HG03139 (cell line): ENCODE data around the gene ITPK1.

Experiments used
- ATAC-seq: cut with Tn5 transposase; IDR thresholded peaks from one replicate; pipeline ENCODE4 v1.9.1; 2021; ENCODE audit not compliant: unreplicated experiment

ITPK1 gene

GRCh38 chr14:93084866-93085857 lies 30.6 kb downstream of the ITPK1 start:
- ATAC-seq: no peak

DNA sequence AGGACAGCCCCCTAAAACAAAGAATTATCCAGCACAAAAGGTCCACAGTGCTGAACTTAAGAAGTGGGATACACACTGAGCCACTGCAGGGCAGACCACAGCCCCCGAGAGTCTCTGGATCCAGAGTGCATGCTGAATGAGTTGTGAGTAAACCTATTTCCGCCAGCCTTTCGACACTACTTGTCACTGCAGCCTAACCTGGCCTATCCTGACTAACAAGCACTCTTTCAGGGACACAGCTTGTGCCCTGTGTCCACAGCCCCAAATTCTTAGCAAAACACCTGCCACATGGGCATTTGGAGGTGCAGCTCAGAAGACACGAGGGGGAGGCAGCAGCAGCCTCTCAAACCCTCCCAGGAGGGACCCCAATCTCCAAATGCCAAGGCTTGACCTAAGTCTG lies 31.3 kb downstream of the ITPK1 start:
- no peak for ATAC-seq

DNA sequence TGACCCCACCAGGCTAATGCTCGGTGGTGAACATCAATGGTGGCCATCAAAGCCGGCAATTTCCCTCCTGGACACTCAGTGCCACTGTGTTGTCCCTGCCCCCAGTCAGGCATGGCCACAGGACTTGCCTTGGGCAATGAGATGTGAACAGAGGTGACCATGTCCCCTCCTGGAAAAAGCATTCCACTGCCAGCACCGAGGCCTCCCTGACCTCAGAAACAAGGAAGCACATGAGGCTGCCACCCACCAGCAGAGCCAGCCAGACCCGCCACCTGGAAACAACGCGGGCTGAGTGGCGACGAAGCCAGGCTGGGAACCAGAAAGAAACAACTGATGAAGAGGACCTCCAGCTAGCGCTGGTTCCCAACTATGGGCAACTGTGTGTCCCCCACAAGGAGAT lies 31.8 kb downstream of the ITPK1 start:
- no peak for ATAC-seq

GRCh38 chr14:93082576-93083001 lies 33.1 kb downstream of the ITPK1 start:
- no peak for ATAC-seq

- no peak for ATAC-seq
These were observed 33.7 kb downstream of the ITPK1 start for GRCh38 chr14:93081876-93082570.

GRCh38 chr14:93079865-93080403 lies 35.8 kb downstream of the ITPK1 start:
- no peak for ATAC-seq

DNA sequence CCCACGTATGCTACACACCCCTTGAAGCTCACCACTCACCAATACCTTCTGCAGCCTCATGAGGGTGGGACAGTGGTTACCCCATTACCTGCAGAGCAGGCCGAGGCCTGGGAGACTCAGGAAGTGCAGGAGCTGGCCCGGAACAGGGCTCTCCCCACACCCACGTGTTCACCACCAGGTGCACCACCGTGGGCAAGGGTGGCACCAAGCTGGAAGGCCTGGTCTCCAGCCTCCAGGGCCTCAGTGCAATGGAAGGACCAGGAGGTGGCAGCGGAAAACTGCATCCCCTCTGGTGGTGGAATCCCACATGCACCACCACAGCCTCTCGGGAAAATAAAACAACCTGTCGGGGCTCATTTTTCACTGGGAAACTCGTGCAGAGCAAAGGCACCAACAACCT lies 36.4 kb downstream of the ITPK1 start:
- no peak for ATAC-seq

DNA sequence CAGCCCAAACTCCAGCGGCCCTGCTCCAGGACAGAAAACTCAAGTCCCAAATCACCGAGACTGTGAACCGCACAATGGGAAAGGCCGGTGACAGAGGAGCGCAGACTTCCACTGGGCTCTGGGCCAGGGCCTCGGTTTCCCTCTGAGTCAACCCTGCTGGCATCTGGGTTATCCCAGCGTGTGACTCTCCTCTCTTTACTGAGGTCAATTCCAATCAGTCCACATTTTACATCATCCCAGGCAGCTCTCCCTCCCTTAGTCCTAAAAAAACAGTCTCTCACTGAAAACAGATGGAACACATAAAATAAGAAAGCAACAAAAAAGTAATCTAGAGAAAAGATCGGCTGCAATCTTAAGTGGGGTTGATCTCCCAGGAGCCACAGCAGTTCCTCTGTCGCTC lies 36.9 kb downstream of the ITPK1 start:
- no peak for ATAC-seq

DNA sequence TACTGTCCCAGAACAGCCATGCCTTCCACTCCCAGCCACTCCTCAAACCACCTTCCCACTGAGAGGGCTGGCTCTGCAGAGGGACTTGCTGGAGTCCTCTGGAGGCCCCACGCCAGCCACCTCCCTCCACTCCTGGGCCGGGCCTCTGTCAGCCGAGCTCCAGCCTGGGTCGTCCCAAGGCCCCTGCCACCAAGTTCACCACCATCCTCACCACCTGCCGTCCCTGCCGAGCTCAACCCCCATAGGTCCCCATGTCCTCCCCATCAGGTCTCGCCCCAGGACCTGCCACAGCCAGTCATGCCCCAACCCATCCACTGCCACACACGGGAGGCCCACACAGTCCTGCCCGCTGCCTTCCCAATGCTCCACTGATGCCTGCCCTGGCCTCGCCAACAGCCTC lies 39.0 kb downstream of the ITPK1 start:
- ATAC-seq: no peak

DNA sequence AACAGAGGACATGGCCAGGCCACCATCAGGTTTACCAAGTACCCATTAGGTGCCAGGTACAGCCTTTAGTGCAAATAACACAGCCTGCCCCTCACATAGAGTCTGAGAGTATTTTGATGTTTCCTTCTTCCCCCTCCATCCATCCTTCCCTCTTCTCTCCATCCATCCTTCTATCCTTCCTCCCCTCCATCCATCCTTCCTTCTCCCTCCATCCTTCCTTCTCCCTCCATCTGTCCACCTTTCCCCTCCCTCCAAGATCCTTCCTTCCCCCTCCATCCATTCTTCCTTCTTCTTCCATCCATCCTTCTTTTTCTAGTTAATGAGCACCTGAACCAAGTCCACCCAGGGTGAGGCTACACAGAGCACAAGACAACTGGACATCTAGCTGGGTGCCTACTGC lies 39.8 kb downstream of the ITPK1 start:
- ATAC-seq: no peak

DNA sequence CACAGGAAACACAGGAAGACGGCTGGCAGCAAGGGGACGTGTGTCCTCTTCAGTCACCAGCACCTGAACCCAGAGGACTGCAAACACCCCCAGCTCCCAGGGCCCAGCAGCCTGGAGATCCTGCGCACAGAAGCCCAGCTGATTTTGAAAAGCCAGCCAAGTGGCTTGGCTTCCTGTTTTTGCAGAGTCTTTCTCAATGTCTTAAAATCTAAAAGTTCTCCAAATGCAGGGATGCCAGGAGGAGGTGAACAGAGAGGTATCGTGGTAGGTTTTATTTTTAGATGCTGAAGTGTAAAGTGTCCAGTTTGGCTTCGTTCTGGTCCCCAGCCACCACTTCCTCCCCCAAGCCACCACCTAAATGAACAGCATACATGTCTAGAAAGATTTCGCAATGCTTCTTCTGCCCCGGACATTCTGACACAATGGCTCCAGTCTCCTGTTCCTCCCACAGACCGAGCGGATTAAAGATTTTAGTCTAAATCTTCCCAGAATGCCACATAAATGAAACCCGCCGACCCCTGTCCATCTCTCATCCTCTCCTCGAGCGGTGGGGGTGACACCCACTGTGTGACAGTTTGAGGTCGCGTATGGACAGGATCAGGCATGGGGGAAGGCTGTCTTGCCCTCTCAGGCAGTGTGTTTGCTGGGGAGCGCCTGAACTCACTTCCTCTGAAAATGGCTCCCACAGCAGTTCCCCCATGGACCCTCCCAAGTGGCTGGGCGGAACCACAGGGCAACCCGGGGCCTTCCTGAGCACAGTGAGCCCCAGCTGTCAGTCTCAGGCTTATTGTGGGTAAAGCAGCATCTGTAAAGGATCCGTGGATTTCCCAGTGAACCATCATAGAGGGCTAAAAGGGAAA lies 41.6 kb downstream of the ITPK1 start:
- peak; percentile 50 for ATAC-seq

DNA sequence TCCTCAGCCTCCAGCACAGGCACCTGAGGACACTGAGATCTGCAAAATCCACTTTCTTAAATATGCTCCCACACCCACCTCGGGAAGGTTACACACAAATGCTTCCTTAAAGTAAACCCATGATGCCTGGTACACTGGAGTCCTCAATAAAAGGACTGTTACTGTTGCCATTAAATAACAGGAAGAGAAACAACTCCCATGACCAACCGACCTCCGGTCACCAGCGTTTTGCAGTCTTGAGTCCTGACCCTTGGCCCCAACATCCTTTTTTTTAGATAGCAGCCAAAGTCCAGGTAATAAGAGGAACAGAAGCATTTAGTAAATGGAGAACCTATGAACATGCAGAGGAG lies 42.4 kb downstream of the ITPK1 start:
- ATAC-seq: no peak

- no peak for ATAC-seq
These were observed 42.9 kb downstream of the ITPK1 start for GRCh38 chr14:93072659-93073357.

DNA sequence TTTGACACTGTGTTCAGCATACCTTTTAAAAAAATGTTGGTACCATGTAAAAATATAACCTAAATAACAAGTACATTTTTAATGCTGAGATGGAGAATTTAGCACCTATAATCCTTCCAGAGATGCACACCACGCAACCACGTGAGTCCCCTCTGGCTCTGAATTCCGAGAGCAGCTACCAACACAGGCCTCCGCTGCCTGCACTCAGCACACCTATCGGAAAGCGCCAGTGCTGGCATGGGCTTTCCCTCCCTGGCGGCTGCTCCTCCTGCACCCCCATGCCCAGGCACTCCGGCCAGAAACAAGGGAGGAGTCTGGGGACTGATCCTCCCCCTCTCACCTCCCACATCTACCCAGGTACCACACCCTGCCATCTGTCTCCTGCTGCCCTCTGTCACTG lies 47.0 kb downstream of the ITPK1 start:
- ATAC-seq: no peak

DNA sequence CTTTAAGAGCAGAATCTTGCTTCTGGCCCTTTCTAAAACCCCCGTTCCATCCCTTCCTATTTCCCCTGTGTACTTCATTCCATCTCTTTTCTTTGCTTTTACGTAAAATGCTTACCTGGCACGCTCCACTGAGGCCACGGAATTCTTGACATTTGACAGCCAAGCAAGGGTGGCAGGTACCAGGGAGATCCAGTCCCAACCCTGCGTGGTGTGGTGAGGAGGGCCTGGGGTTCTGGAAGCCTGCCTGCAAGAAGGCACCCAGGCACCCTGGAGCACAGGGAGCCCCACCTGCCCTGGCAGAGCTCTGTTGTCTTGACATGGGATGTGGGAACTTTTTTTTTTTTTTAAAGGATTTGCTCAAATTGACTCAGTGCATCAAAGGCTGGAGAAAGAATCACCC lies 48.6 kb downstream of the ITPK1 start:
- no peak for ATAC-seq

- ATAC-seq: no peak
These were observed 50.4 kb downstream of the ITPK1 start for GRCh38 chr14:93065272-93065730.

DNA sequence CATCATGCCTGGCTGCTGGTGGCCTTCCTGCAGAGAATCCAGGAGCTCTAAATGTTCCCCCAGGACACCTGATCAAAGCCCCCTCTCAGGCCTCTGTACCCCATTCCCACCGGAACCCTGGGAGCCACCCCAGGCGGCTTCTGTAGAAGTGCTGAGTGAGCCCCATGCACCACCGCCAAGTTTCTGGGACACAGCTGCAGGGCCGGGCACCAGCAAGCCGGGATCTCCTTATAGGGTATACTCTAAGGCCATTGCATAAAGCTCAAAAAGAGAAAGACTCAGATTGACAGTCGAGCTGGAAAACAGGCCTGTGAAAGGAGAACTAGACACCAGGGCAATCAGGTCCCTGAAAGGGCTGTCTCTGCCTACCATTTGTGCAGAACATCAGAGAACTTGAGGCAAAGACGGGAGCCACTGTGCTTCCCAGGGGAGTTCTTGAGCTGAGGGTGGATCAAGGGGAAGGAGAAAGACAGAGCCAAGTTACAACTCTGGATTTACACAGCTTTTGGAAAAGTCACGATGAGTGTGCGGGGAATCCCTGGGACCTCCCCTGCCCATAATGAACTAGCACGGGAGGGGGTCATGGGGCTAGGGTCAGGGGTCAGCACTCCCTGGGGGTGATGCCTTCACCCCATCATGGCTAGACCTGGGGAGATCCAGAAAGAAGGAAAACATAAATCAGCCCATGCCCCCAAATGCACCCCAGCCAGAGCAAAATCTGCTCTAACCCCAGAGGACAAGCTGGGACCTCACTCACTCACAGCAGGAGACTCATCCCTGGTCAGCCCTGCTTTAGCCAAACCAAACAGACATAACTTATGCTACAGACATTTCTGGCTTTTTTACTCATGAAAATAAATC lies 51.1 kb downstream of the ITPK1 start:
- ATAC-seq: no peak

DNA sequence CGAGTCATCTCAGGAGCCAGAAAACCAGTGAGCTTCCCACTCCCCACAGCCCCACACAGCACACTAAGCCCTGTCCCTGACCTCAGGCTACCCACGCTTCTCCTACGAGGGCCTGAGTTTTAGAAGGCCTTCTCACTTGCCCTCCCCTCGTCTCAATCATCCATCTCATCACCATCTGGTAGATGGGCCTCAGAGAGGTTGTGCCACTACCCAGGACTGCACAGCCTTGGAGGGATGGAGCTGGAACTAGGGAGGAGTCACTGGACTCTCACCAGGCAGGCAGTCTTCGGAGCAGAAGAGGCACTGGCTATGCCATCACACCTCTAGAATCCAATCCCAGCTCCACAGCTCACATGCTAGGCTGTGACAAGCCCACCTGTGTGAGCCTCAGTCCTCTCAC lies 52.3 kb downstream of the ITPK1 start:
- no peak for ATAC-seq

- ATAC-seq: no peak
These were observed 52.8 kb downstream of the ITPK1 start for GRCh38 chr14:93062890-93063289.
